ENCODE results near the gene HBZ. TPM values are rescaled to one million over a fixed set of nuclear protein-coding genes. Genes with fewer than 3 reads are reported as not detected.
"Not testable (repeated sequence)": the region's sequence is repeated elsewhere in the genome, so short reads cannot be mapped to it uniquely, and the experiment has no call there.

The HBZ gene
- polyA plus RNA-seq, 3 donors = 0.12 to 0.71 TPM; not detected in 1

- H3K27ac ChIP-seq (ENCODE audit: low read depth, low read length) = no peak overlapping the region
- WGBS, 3 donors = 68 to 82% (median 74%) methylated on average over 8 of the region's 8 CpGs
These were observed 36.2 kb downstream of the HBZ start for GRCh38 chr16:188674-189073.

GRCh38 chr16:189604-190186 is 37.3 kb downstream of the HBZ start:
- WGBS, 3 donors = 92 to 95% (median 95%) methylated on average over 34 of the region's 34 CpGs
- no peak overlapping the region for H3K27ac ChIP-seq (ENCODE audit: low read depth, low read length)

GRCh38 chr16:191831-192230 is 39.4 kb downstream of the HBZ start:
- WGBS, 3 donors = 84 to 90% (median 86%) methylated on average over 4 of the region's 4 CpGs
- no peak overlapping the region for H3K27ac ChIP-seq (ENCODE audit: low read depth, low read length)

- WGBS, 3 donors = 93 to 96% (median 95%) methylated on average over 11 of the region's 11 CpGs
- no peak overlapping the region for H3K27ac ChIP-seq (ENCODE audit: low read depth, low read length)
These were observed 40.2 kb downstream of the HBZ start for GRCh38 chr16:192686-193085.

GRCh38 chr16:193441-193840 is 41.0 kb downstream of the HBZ start:
- WGBS, 3 donors = 92 to 94% (median 93%) methylated on average over 13 to 15 of the region's 15 CpGs
- no peak overlapping the region for H3K27ac ChIP-seq (ENCODE audit: low read depth, low read length)

- 86 to 97% (median 90%) methylated on average over 6 of the region's 6 CpGs for WGBS, 3 donors
- H3K27ac ChIP-seq (ENCODE audit: low read depth, low read length) = no peak overlapping the region
These were observed 42.1 kb downstream of the HBZ start for GRCh38 chr16:194516-194915.

- WGBS, 3 donors = 92 to 99% (median 93%) methylated on average over 5 of the region's 5 CpGs
- H3K27ac ChIP-seq (ENCODE audit: low read depth, low read length) = no peak overlapping the region
These were observed 47.9 kb downstream of the HBZ start for GRCh38 chr16:200388-200787.

GRCh38 chr16:203246-203645 is 50.8 kb downstream of the HBZ start:
- H3K27ac ChIP-seq (ENCODE audit: low read depth, low read length) = no peak overlapping the region
- WGBS, 3 donors = 91 to 98% (median 96%) methylated on average over 4 of the region's 4 CpGs

GRCh38 chr16:204046-204445 is 51.6 kb downstream of the HBZ start:
- 91 to 96% (median 94%) methylated on average over 9 of the region's 9 CpGs for WGBS, 3 donors
- H3K27ac ChIP-seq (ENCODE audit: low read depth, low read length) = not testable (repeated sequence)

Other genes with a start within 250 kb of the HBZ start
- gene POLR3K, start 99.0 kb upstream of the HBZ start, polyA plus RNA-seq = 10 to 100 TPM in 1 of 3 donors, 1 to 10 TPM in 2; 7.8 to 11.2 (median 9.8) TPM
- gene SNRNP25, start 98.8 kb upstream of the HBZ start, polyA plus RNA-seq = 10 to 100 TPM; 12.7 to 30.4 (median 26.9) TPM
- 10 to 100 TPM; 12.2 to 35.7 (median 33.0) TPM for gene RHBDF1, start 80.0 kb upstream of the HBZ start, polyA plus RNA-seq
- gene MPG, start 74.4 kb upstream of the HBZ start, polyA plus RNA-seq = 10 to 100 TPM; 65.6 to 93.3 (median 72.0) TPM
- gene NPRL3, start 14.0 kb upstream of the HBZ start, polyA plus RNA-seq = 10 to 100 TPM; 14.5 to 21.0 (median 20.1) TPM
- 1 to 10 TPM in 1 of 3 donors, not detected in 2; 1.9 TPM for gene HBM, start 13.3 kb downstream of the HBZ start, polyA plus RNA-seq
- gene HBA2, start 20.2 kb downstream of the HBZ start, polyA plus RNA-seq = 100 to 1,000 TPM in 1 of 3 donors, 10 to 100 TPM in 2; 24.5 to 982 (median 57.9) TPM
- 100 to 1,000 TPM in 1 of 3 donors, 10 to 100 TPM in 1, 1 to 10 TPM in 1; 6.7 to 330 (median 28.5) TPM for gene HBA1, start 24.0 kb downstream of the HBZ start, polyA plus RNA-seq
- gene HBQ1, start 27.8 kb downstream of the HBZ start, polyA plus RNA-seq = under 1 TPM in 1 of 3 donors, not detected in 2; 0.40 TPM
- gene LUC7L, start 76.8 kb downstream of the HBZ start, polyA plus RNA-seq = 10 to 100 TPM; 36.1 to 83.2 (median 36.3) TPM
- gene FAM234A, start 82.2 kb downstream of the HBZ start, polyA plus RNA-seq = 100 to 1,000 TPM in 1 of 3 donors, 10 to 100 TPM in 2; 41.5 to 108 (median 59.5) TPM
- 10 to 100 TPM in 2 of 3 donors, 1 to 10 TPM in 1; 7.2 to 26.4 (median 13.7) TPM for gene RGS11, start 123.3 kb downstream of the HBZ start, polyA plus RNA-seq
- 10 to 100 TPM in 1 of 3 donors, 1 to 10 TPM in 1, under 1 TPM in 1; 0.22 to 78.0 (median 4.1) TPM for gene ARHGDIG, start 127.9 kb downstream of the HBZ start, polyA plus RNA-seq
- gene PDIA2, start 130.5 kb downstream of the HBZ start, polyA plus RNA-seq = 100 to 1,000 TPM in 1 of 3 donors, 1 to 10 TPM in 2; 2.1 to 836 (median 6.5) TPM
- gene AXIN1, start 200.1 kb downstream of the HBZ start, polyA plus RNA-seq = 10 to 100 TPM; 11.8 to 18.4 (median 15.8) TPM
- gene MRPL28, start 217.9 kb downstream of the HBZ start, polyA plus RNA-seq = 10 to 100 TPM; 36.6 to 75.1 (median 70.4) TPM
- 10 to 100 TPM; 33.2 to 53.3 (median 47.0) TPM for gene PGAP6, start 229.3 kb downstream of the HBZ start, polyA plus RNA-seq
- 100 to 1,000 TPM in 2 of 3 donors, 10 to 100 TPM in 1; 30.1 to 223 (median 130) TPM for gene NME4, start 244.6 kb downstream of the HBZ start, polyA plus RNA-seq
- 10 to 100 TPM; 11.9 to 22.8 (median 20.2) TPM for gene DECR2, start 249.2 kb downstream of the HBZ start, polyA plus RNA-seq